DOHH2 (cell line): ENCODE data around the gene PLXNA2.

ENCODE experiments used
- CTCF ChIP-seq: fragments of 200-600 bp; sonication (generic); IDR thresholded peaks from one replicate; pipeline ENCODE4 v1.5.1; 2014; ENCODE audit warnings: antibody characterized with exemption, mild to moderate bottlenecking, low read depth, low read length; ENCODE audit not compliant: poor library complexity, severe bottlenecking
- EZH2phosphoT487 ChIP-seq: fragments of 200-600 bp; sonication (generic); IDR thresholded peaks from 2 replicates; pipeline ENCODE4 v1.6.1; 2017; ENCODE audit warnings: borderline replicate concordance, mild to moderate bottlenecking, antibody characterized with exemption, low read length, moderate library complexity, mixed read lengths

- TF ChIP-seq CTCF (no peak), EZH2phosphoT487 (no peak)
These were observed 6.8 kb upstream of the PLXNA2 start for GRCh38 chr1:208251015-208251414.
